Ovary (tissue), 9 donors: ENCODE data around the gene OTOS. TPM values are rescaled to one million over a fixed set of nuclear protein-coding genes. Genes with fewer than 3 reads are reported as not detected.

Source experiments
- DNase-seq, 5 donors: peaks; one replicate each; pipeline ENCODE4 v3.0.0-alpha.2; 2019 to 2020
- H3K27ac ChIP-seq, 2 donors: fragments of 200-600 bp; one replicate each; pipeline versions ENCODE4 v1.5.1 to v1.8.0; 2019 to 2022
- H3K27me3 ChIP-seq: fragments of 200-600 bp; one replicate; pipeline ENCODE4 v1.8.0; 2022
- H3K36me3 ChIP-seq: fragments of 200-600 bp; sonication (generic); one replicate; pipeline ENCODE4 v1.5.1; 2019
- H3K4me1 ChIP-seq: one replicate; pipeline ENCODE4 v1.8.1; 2013; ENCODE audit warnings: mild to moderate bottlenecking, moderate library complexity; ENCODE audit not compliant: insufficient read depth
- H3K4me3 ChIP-seq: fragments of 200-600 bp; sonication (generic); one replicate; pipeline ENCODE4 v1.5.1; 2017
- H3K9me3 ChIP-seq, 2 donors: fragments of 200-600 bp in 1 of 2; sonication (generic) in 1 of 2; one replicate each; pipeline versions ENCODE4 v1.5.1 to v1.8.1; 2013 to 2019; ENCODE audit warnings: mild to moderate bottlenecking in 1 of 2, moderate library complexity in 1 of 2
- CTCF ChIP-seq, 3 donors: fragments of 450-650 bp in 2 of 3; fragments of 200-600 bp in 1 of 3; IDR thresholded peaks; one replicate each; pipeline versions ENCODE4 v1.5.1 to v1.8.0; 2016 to 2022; ENCODE audit warnings: antibody characterized with exemption in 3 of 3, mild to moderate bottlenecking in 1 of 3
- EP300 ChIP-seq: sonication (generic); formaldehyde crosslinking; IDR thresholded peaks from one replicate; pipeline ENCODE4 v1.6.1; 2017; ENCODE audit warnings: antibody characterized with exemption
- POLR2A ChIP-seq: fragments of 450-650 bp; IDR thresholded peaks from one replicate; pipeline ENCODE4 v1.6.1; 2017; ENCODE audit warnings: antibody characterized with exemption, mild to moderate bottlenecking, moderate library complexity
- WGBS, 3 donors: extraction: QIAGEN DNeasy Blood & Tissue Kit in 1 of 3; methylation state at CpG; one replicate each; pipeline versions ENCODE4 v1.1.5 to v1.1.7; 2013 to 2017; 5-methylcytosine and 5-hydroxymethylcytosine counted together
- intact Hi-C, 4 donors: fragments of 100-400 bp; cut with DNase I; formaldehyde crosslinking; loops; one replicate each; pipeline versions ENCODE4 v1.11.0 to v1.15.1; 2022 to 2023
- polyA plus RNA-seq, 2 donors: library from polyadenylated mRNA; stranded (reverse); fragments of 200-250 nt in 1 of 2; fragments of 350-450 nt in 1 of 2; fragmentation: Illumina TruSeq in 1 of 2; extraction: RNeasy Lipid Tissue Mini Kit (QIAGEN cat#74804) in 1 of 2; gene quantifications; one replicate each; pipeline ENCODE4 v1.2.3, GENCODE V29; 2013 to 2014
- total RNA-seq, 7 donors: library from RNA; depleted of rRNA in 2 of 7; stranded (reverse); fragments of >200 nt in 2 of 7; fragmentation: NEBNext Ultra II Directional in 3 of 7; extraction: Animal tissue kit (Norgen Biotek cat#: 25700) in 3 of 7; gene quantifications; one replicate each; pipeline versions ENCODE4 v1.1.0 to v1.2.4, GENCODE V29; 2016 to 2023
- donor health status: DM: no; HTN: no; CAD: no; lungs with moderate emphysema.
- donor health status: DM: no; HTN: no; CAD: no.
- donor health status: Bipolar disorder and iron deficiency.
- donor health status: DM: yes; HTN: yes; CAD: no.
- donor health status: DM: no; HTN: no; CAD: no.
- donor health status: DM: yes; HTN: yes; CAD: no.

Gene OTOS
- total and polyA plus RNA-seq, 9 donors = not detected

- no peak overlapping the region for H3K27ac ChIP-seq
- H3K27me3 ChIP-seq = no peaks in the 10 kb centered on the region
- TF ChIP-seq EP300 (no peak), POLR2A (no peak), CTCF (IDR thresholded peaks at IDR 0.05) (no peak)
- no peaks in the 10 kb centered on the region for H3K4me1 ChIP-seq
- WGBS, 3 donors = 89 to 91% (median 90%) methylated on average over 5 of the region's 5 CpGs
- H3K4me3 ChIP-seq = no peak overlapping the region
- H3K36me3 ChIP-seq = no peaks in the 10 kb centered on the region
- no peaks in the 10 kb centered on the region for H3K9me3 ChIP-seq
- DNase-seq = peak in 2 of 5 donors; percentile 1 to 9
- intact Hi-C loops = no loop called here
These were observed 41.5 kb upstream of the OTOS start for GRCh38 chr2:240182001-240182400.

GRCh38 chr2:240179941-240180666 is 39.6 kb upstream of the OTOS start:
- intact Hi-C loops = loop anchor here in 1 of 4 donors (5.0 kb wide), 1 partner anchor 548 kb away; no protein-coding TSS in a partner anchor
- no peaks in the 10 kb centered on the region for H3K4me1 ChIP-seq
- H3K4me3 ChIP-seq = no peak overlapping the region
- H3K27me3 ChIP-seq = no peaks in the 10 kb centered on the region
- peak in 1 of 5 donors; percentile 9 for DNase-seq
- WGBS, 3 donors = 56 to 63% (median 62%) methylated on average over 8 of the region's 8 CpGs
- H3K9me3 ChIP-seq = no peaks in the 10 kb centered on the region
- H3K27ac ChIP-seq = no peak overlapping the region
- no peaks in the 10 kb centered on the region for H3K36me3 ChIP-seq
- no peak for TF ChIP-seq CTCF (IDR thresholded peaks at IDR 0.05)
- no peak for TF ChIP-seq EP300
- no peak for TF ChIP-seq POLR2A

- Histone ChIP-seq H3K4me3 (no peak overlapping the region), H3K27ac (no peak overlapping the region), H3K9me3 (no peaks in the 10 kb centered on the region), H3K4me1 (no peaks in the 10 kb centered on the region), H3K36me3 (no peaks in the 10 kb centered on the region), H3K27me3 (no peaks in the 10 kb centered on the region)
- intact Hi-C loops = loop anchor here in 1 of 4 donors (5.0 kb wide), 1 partner anchor 547 kb away; no protein-coding TSS in a partner anchor
- 61 to 75% (median 72%) methylated on average over 11 of the region's 11 CpGs for WGBS, 3 donors
- TF ChIP-seq EP300 = no peak
- TF ChIP-seq POLR2A = no peak
- no peak for TF ChIP-seq CTCF (IDR thresholded peaks at IDR 0.05)
- DNase-seq = peak in 1 of 5 donors; percentile 6
These were observed 38.8 kb upstream of the OTOS start for GRCh38 chr2:240179186-240179815.

DNA sequence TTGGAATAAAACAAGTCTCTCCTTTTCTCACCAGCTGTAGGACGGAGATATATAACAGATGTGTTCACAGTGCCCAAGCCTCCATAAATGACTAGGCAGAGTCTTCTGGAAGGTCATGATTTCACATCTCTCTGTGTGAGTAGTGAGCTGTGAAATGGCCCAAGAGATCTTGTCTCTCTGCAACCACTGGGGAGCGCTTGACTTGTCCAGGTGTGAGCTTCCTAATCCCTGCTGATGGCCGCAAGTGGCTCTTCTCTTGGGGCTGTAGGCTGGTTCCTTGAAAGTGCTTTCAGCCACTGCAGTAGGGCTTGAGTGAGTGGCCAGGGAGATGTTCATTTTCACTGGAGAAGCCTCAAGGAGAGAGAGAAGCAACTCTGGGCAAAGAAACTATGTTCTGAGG is 38.1 kb upstream of the OTOS start:
- no peak for DNase-seq
- Histone ChIP-seq H3K4me1 (no peaks in the 10 kb centered on the region), H3K27me3 (no peaks in the 10 kb centered on the region), H3K9me3 (no peaks in the 10 kb centered on the region), H3K4me3 (no peak overlapping the region), H3K27ac (no peak overlapping the region), H3K36me3 (no peaks in the 10 kb centered on the region)
- 77 to 90% (median 84%) methylated on average over 3 of the region's 3 CpGs for WGBS, 3 donors
- intact Hi-C loops = loop anchor here in 1 of 4 donors (5.0 kb wide), 1 partner anchor 546 kb away; no protein-coding TSS in a partner anchor
- no peak for TF ChIP-seq CTCF (IDR thresholded peaks at IDR 0.05)
- TF ChIP-seq EP300 = no peak
- TF ChIP-seq POLR2A = no peak
